Endothelial cell of umbilical vein (primary cell): ENCODE data around the gene COL4A2. TPM values are rescaled to one million over a fixed set of nuclear protein-coding genes. Genes with fewer than 3 reads are reported as not detected.

Experiments
- BruUV-seq: library from RNA; stranded (reverse); fragments of 400-500 nt; replicated peaks from 2 replicates; lab custom pipeline; 2021; lab: Mats Ljungman, UMichigan
- CTCF ChIA-PET: fragments of 300-600, 350-600 bp; sonication (Branson Sonifier 250); formaldehyde crosslinking; loops from one replicate; lab custom pipeline; 2021; ENCODE audit warnings: antibody characterized with exemption, inconsistent platforms; lab: Charles Lee
- POLR2A ChIA-PET: fragments of 300-600, 350-600 bp; sonication (Branson Sonifier 250); formaldehyde crosslinking; loops from one replicate; lab custom pipeline; 2021; ENCODE audit warnings: antibody characterized with exemption, inconsistent platforms; lab: Charles Lee
- DNase-seq: peaks from one replicate; pipeline ENCODE4 v3.0.0-alpha.2; 2011; ENCODE audit warnings: low read depth, low spot score
- FAIRE-seq: peaks from 2 replicates; lab custom pipeline; 2011; peaks lifted over from hg19 to GRCh38; lab: Jason Lieb, UNC
- H2AFZ ChIP-seq: 2 replicates; pipeline ENCODE4 v1.6.0; 2012; ENCODE audit warnings: low read depth, low read length, control low read depth, inconsistent platforms
- H3K27ac ChIP-seq: 2 replicates; pipeline ENCODE4 v1.5.1; 2011; ENCODE audit warnings: low read depth, mild to moderate bottlenecking, control low read depth, low read length, moderate library complexity; ENCODE audit not compliant: insufficient read depth
- H3K27me3 ChIP-seq, 2 experiments: 2 replicates each; pipeline versions ENCODE4 v1.6.0 to v1.6.1; 2011; ENCODE audit warnings: low read length in 2 of 2, mixed read lengths in 1 of 2; ENCODE audit not compliant: control insufficient read depth in 2 of 2, insufficient read depth in 2 of 2
- H3K36me3 ChIP-seq, 2 experiments: 2 replicates in 1 of 2; 3 replicates in 1 of 2; pipeline ENCODE4 v1.5.1; 2011; ENCODE audit warnings: low read length in 2 of 2, mild to moderate bottlenecking in 1 of 2, moderate library complexity in 1 of 2; ENCODE audit not compliant: control insufficient read depth in 2 of 2, insufficient read depth in 2 of 2; ENCODE audit errors: extremely low read depth in 1 of 2
- H3K4me1 ChIP-seq: 3 replicates; pipeline ENCODE4 v1.5.1; 2011; ENCODE audit warnings: mild to moderate bottlenecking, low read length; ENCODE audit not compliant: control insufficient read depth, insufficient read depth; ENCODE audit errors: extremely low read depth
- H3K4me2 ChIP-seq: 2 replicates; pipeline ENCODE4 v1.6.1; 2011; ENCODE audit warnings: low read length, control low read depth, mixed read lengths; ENCODE audit not compliant: insufficient read depth
- H3K4me3 ChIP-seq, 3 experiments: fragments of 200-600 bp in 1 of 3; sonication (generic), shearing (Covaris generic) in 1 of 3; replicated peaks in 1 of 3; 2 replicates each; pipeline ENCODE4 v1.5.1; 2011 to 2016; ENCODE audit warnings: control low read depth in 3 of 3, low read length in 3 of 3, mild to moderate bottlenecking in 2 of 3, inconsistent platforms in 1 of 3, low read depth in 1 of 3, moderate library complexity in 1 of 3; ENCODE audit not compliant: insufficient read depth in 1 of 3
- H3K79me2 ChIP-seq: 2 replicates; pipeline ENCODE4 v1.6.0; 2012; ENCODE audit warnings: low read length, inconsistent platforms; ENCODE audit not compliant: control insufficient read depth, insufficient read depth
- H3K9ac ChIP-seq: replicated peaks from 2 replicates; pipeline ENCODE3; 2011; ENCODE audit warnings: low read length, control low read depth; ENCODE audit not compliant: insufficient read depth; ENCODE audit errors: extremely low read depth
- H3K9me1 ChIP-seq: replicated peaks from 3 replicates; pipeline ENCODE4 v1.6.0; 2011; ENCODE audit warnings: mild to moderate bottlenecking, low read length; ENCODE audit not compliant: control insufficient read depth, insufficient read depth; ENCODE audit errors: extremely low read depth
- H3K9me3 ChIP-seq: replicated peaks from 2 replicates; pipeline ENCODE4 v1.5.1; 2012; ENCODE audit warnings: low read length, inconsistent platforms; ENCODE audit not compliant: control insufficient read depth, insufficient read depth
- H4K20me1 ChIP-seq: replicated peaks from 2 replicates; pipeline ENCODE3; 2011; ENCODE audit warnings: mild to moderate bottlenecking, low read length; ENCODE audit not compliant: control insufficient read depth, insufficient read depth; ENCODE audit errors: extremely low read depth
- CTCF ChIP-seq, 2 donors: IDR thresholded peaks; 1 replicate in 1 of 2; 2 replicates in 1 of 2; pipeline ENCODE4 v1.5.1; 2011; ENCODE audit warnings: low read length in 2 of 2, mild to moderate bottlenecking in 2 of 2, moderate library complexity in 2 of 2, control low read depth in 1 of 2, inconsistent platforms in 1 of 2, low read depth in 1 of 2; ENCODE audit not compliant: insufficient read depth in 1 of 2; ENCODE audit errors: extremely low read depth in 1 of 2
- EZH2 ChIP-seq: IDR thresholded peaks from 2 replicates; pipeline ENCODE4 v1.6.1; 2012; ENCODE audit warnings: borderline replicate concordance, low read depth, mild to moderate bottlenecking, moderate library complexity, low read length, inconsistent platforms; ENCODE audit not compliant: severe bottlenecking
- FOS ChIP-seq: IDR thresholded peaks from 2 replicates; pipeline ENCODE4 v1.6.1; 2011; ENCODE audit warnings: mild to moderate bottlenecking, low read length, moderate library complexity, borderline replicate concordance; ENCODE audit not compliant: insufficient read depth
- GATA2 ChIP-seq: IDR thresholded peaks from 2 replicates; pipeline ENCODE4 v1.7.0; 2011; ENCODE audit warnings: low read depth, mild to moderate bottlenecking, moderate library complexity, mixed read lengths, low read length; ENCODE audit not compliant: insufficient read length, insufficient read depth
- JUN ChIP-seq: IDR thresholded peaks from 2 replicates; pipeline ENCODE4 v1.6.1; 2011; ENCODE audit warnings: borderline replicate concordance, low read depth; ENCODE audit not compliant: insufficient read length, insufficient read depth
- MAX ChIP-seq: IDR thresholded peaks from 2 replicates; pipeline ENCODE4 v1.6.1; 2011; ENCODE audit not compliant: insufficient read depth, insufficient read length
- MYC ChIP-seq: IDR thresholded peaks from one replicate; pipeline ENCODE4 v1.6.1; 2011; ENCODE audit warnings: mild to moderate bottlenecking, low read depth, low read length
- POLR2A ChIP-seq: IDR thresholded peaks from 2 replicates; pipeline ENCODE4 v1.6.1; 2012; ENCODE audit warnings: low read depth, mild to moderate bottlenecking, control low read depth, low read length
- POLR2AphosphoS5 ChIP-seq: IDR thresholded peaks from 2 replicates; pipeline ENCODE4 v1.6.1; 2012; ENCODE audit warnings: low read depth, mild to moderate bottlenecking, control low read depth, low read length, moderate library complexity; ENCODE audit not compliant: insufficient read depth
- dilution Hi-C: fragments of 300-500 bp; cut with MboI; formaldehyde crosslinking; loops from one replicate; pipeline ENCODE4 v1.15.0; 2019; ENCODE audit warnings: low sequenced_read_pairs; ENCODE audit not compliant: extremely low pct_ligation_motif_present
- intact Hi-C: fragments of 100-400 bp; cut with micrococcal nuclease; formaldehyde crosslinking; loops from one replicate; pipeline ENCODE4 v1.10.0; 2022
- polyA plus RNA-seq, 4 experiments: library from polyadenylated mRNA; depleted of rRNA in 3 of 4; stranded (reverse) in 3 of 4; unstranded in 1 of 4; fragments of >200 nt; gene quantifications; 2 replicates each; pipeline versions ENCODE4 v1.2.1 to v1.2.3, GENCODE V29; 2011 to 2012; ENCODE audit warnings: missing spikeins in 1 of 4
- total RNA-seq: library from RNA; stranded (reverse); gene quantifications from 2 replicates; pipeline ENCODE4 v1.2.3, GENCODE V29; 2021

Gene COL4A2
- total and polyA plus RNA-seq, 2 donors (not counting 3 experiments of a cell fraction or from before 2014, with no cell fraction given), result 792 to 940 TPM

- no peaks in the 10 kb centered on the region for H3K36me3 ChIP-seq
- no peaks in the 10 kb centered on the region for H3K9me3 ChIP-seq
- intact Hi-C loops, result loop anchor here (2.0 kb wide), 1 partner anchor 14 kb away; the partner anchor contains the start of gene RAB20
- H3K4me3 ChIP-seq, result no peak overlapping the region
- peaks cover 12% of the 10 kb centered on the region for H3K4me1 ChIP-seq
- no peak overlapping the region for H2AFZ ChIP-seq
- DNase-seq (peak; percentile 94), FAIRE-seq (peak; percentile 97)
- BruUV-seq, result no TSS peak
- dilution Hi-C loops, result no loop called here
- TF ChIP-seq MAX, result no peak
- TF ChIP-seq FOS, result peak; percentile 87
- TF ChIP-seq POLR2AphosphoS5, result no peak
- no peak for TF ChIP-seq POLR2A
- TF ChIP-seq MYC, result no peak
- TF ChIP-seq JUN, result peak; percentile 79
- TF ChIP-seq GATA2, result no peak
- no peak for TF ChIP-seq CTCF (IDR thresholded peaks at IDR 0.05; ENCODE audit: extremely low read depth in 1 of 2, insufficient read depth in 1 of 2, low read depth in 1 of 2, low read length in 2 of 2)
- TF ChIP-seq EZH2, result no peak
- no peaks in the 10 kb centered on the region for H3K9me1 ChIP-seq
- H4K20me1 ChIP-seq, result no peaks in the 10 kb centered on the region
- H3K27me3 ChIP-seq, result no peaks in the 10 kb centered on the region
- H3K4me2 ChIP-seq, result no peak overlapping the region
- no peaks in the 10 kb centered on the region for H3K79me2 ChIP-seq
- H3K9ac ChIP-seq, result no peak overlapping the region
- ChIA-PET CTCF (interaction anchor here (1.0 to 1.7 kb wide), 4 partner anchors 15 to 91 kb away, joined by 3 to 9 read pairs (median 3); partner anchors contain the start of gene RAB20), POLR2A (interaction anchor here (0.6 kb wide), 1 partner anchor 36 kb away, joined by 5 read pairs; no protein-coding TSS in a partner anchor)
- peak overlapping the region; percentile 2 for H3K27ac ChIP-seq
Measured at GRCh38 chr13:110546926-110547325, 239.8 kb downstream of the COL4A2 start.
